HG03064 (cell line): ENCODE measurements around the gene DVL2.

Experiments
- ATAC-seq: cut with Tn5 transposase; IDR thresholded peaks from one replicate; pipeline ENCODE4 v1.9.1; 2021; ENCODE audit warnings: low read depth; ENCODE audit not compliant: unreplicated experiment

Gene DVL2

GRCh38 chr17:7220593-7221277, 13.6 kb downstream of the DVL2 start:
- ATAC-seq, result no peak

- no peak for ATAC-seq
Measured at GRCh38 chr17:7219812-7220592, 14.3 kb downstream of the DVL2 start, which contains the start of the genes ACADVL and DLG4. ACADVL (plus strand) TSS chr17:7219938; CDS start chr17:7219985, 47 bp downstream. DLG4 (minus strand) TSS chr17:7219836.

GRCh38 chr17:7219229-7219811, 15.0 kb downstream of the DVL2 start:
- ATAC-seq, result no peak

- no peak for ATAC-seq
Measured at GRCh38 chr17:7218758-7219157, 15.6 kb downstream of the DVL2 start.

- no peak for ATAC-seq
Measured at GRCh38 chr17:7218166-7218565, 16.2 kb downstream of the DVL2 start.

GRCh38 chr17:7217113-7217987, 17.0 kb downstream of the DVL2 start:
- no peak for ATAC-seq

- no peak for ATAC-seq
Measured at GRCh38 chr17:7216242-7217112, 17.8 kb downstream of the DVL2 start.

- ATAC-seq, result no peak
Measured at GRCh38 chr17:7215652-7216180, 18.6 kb downstream of the DVL2 start.

GRCh38 chr17:7215136-7215638, 19.1 kb downstream of the DVL2 start:
- ATAC-seq, result no peak

- peak; percentile 56 for ATAC-seq
Measured at GRCh38 chr17:7214300-7215135, 19.8 kb downstream of the DVL2 start.

GRCh38 chr17:7213895-7214299, 20.4 kb downstream of the DVL2 start:
- ATAC-seq, result no peak

- no peak for ATAC-seq
Measured at GRCh38 chr17:7211491-7212273, 22.6 kb downstream of the DVL2 start.

- ATAC-seq, result no peak
Measured at GRCh38 chr17:7208754-7209460, 25.4 kb downstream of the DVL2 start.

- ATAC-seq, result no peak
Measured at GRCh38 chr17:7208027-7208571, 26.2 kb downstream of the DVL2 start.

GRCh38 chr17:7207120-7208001, 27.0 kb downstream of the DVL2 start:
- no peak for ATAC-seq

- ATAC-seq, result no peak
Measured at GRCh38 chr17:7205561-7205960, 28.8 kb downstream of the DVL2 start.
